G401 (cell line): ENCODE measurements around the gene MICAL3. TPM values are rescaled to one million over a fixed set of nuclear protein-coding genes. Genes with fewer than 3 reads are reported as not detected.
"Not testable (repeated sequence)": the region's sequence is repeated elsewhere in the genome, so short reads cannot be mapped to it uniquely, and the experiment has no call there.

ENCODE experiments used
- DNase-seq: peaks from one replicate; pipeline ENCODE4 v3.0.0-alpha.2; 2015; ENCODE audit warnings: low spot score
- in situ Hi-C: cut with HindIII; loops from 2 replicates; pipeline ENCODE4 v1.10.0; 2016; ENCODE audit warnings: low sequenced_read_pairs, mixed read lengths
- total RNA-seq: library from RNA; depleted of rRNA; stranded (reverse); fragments of >200 nt; shearing (Covaris generic); gene quantifications from 2 replicates; pipeline ENCODE4 v1.2.3, GENCODE V29; 2014

Gene MICAL3
- total RNA-seq, 1 experiment from 2014 or later: 5.3 TPM

DNA sequence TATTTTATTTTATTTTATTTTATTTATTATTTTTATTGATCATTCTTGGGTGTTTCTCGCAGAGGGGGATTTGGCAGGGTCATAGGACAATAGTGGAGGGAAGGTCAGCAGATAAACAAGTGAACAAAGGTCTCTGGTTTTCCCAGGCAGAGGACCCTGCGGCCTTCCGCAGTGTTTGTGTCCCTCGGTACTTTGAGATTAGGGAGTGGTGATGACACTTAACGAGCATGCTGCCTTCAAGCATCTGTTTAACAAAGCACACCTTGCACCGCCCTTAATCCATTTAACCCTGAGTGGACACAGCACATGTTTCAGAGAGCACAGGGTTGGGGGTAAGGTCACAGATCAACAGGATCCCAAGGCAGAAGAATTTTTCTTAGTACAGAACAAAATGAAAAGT lies 16.5 kb upstream of the MICAL3 start:
- in situ Hi-C loops: not testable (repeated sequence)

DNA sequence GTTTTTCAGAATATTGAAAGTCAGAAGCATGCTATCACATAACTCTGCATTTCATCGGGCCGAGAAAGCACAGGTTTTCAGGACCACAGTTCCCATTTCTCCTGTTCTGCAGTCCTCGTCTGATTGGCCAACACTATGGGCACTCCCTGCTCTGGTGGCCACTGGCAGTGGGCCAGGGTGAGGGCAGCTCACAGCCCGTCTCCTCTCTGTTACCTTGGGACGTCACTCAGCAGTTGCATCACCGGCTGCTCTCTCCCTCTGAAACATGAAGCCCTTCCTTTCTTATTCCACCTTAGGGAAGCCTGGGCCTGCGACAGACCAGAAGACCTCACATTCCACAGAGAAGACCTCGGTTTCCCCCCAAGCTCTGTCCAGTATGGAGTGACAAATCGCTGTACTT lies 11.4 kb upstream of the MICAL3 start:
- in situ Hi-C loops: no loop called here
- no peak for DNase-seq

More for the DNA sequence above, 16.5 kb upstream of the MICAL3 start:
- not testable (repeated sequence) for DNase-seq

DNA sequence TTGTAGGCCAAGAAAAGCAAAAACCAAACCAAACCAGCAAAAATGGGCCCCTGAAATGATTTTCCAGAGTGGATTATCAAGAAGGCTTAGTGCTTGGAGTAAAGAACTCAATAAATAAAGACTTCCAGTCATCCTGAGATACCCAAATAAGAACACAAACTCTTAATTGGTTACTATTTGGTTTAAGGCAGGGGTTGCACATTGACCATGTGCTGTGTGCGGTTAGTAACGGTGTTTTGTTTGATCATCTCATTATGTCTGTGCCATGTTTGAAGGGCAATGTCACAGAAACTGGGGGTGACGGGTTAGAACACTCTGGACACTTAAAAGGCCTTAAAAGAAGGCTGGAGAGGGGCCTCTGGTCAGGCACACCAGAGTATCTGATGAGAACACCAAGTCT lies 9.7 kb upstream of the MICAL3 start:
- in situ Hi-C loops: no loop called here
- no peak for DNase-seq

DNA sequence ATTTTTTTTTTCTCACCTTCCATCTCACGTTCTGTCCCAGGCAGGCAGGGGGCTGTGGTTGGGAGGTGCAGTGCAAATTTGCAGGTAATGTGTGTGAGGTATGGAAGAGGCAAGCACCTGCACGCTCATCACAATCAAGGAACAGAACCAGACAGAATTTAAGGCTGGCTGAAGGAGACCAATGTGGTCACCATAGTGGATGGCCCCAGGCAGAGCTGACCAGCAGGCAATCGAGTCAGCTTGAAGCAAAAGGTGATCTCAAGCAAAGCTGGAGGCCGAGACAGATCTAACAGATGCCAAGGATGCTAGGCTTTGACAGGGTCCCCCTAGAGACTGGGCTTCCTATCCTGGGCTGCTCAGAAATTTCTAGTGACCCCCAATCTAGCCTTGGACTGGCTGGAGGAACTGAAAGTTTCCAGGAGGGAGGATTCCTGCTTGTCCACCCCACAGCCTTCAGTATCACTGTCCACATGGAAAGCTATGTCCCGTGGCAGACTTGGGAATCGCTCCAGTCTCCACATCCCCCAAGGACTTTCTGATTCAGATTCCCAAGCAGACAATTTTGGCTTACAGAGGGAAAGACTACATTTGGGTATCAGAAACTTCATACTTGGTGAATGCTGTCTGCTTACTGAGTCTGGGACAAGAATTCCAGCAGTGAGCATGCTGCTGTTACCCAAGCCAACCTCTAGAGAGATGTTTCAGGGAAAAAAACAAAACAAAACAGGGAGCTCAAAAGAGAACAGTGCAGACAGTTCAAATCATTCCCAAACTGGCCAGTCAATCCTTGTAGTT lies 9.0 kb upstream of the MICAL3 start:
- in situ Hi-C loops: no loop called here
- DNase-seq: no peak

DNA sequence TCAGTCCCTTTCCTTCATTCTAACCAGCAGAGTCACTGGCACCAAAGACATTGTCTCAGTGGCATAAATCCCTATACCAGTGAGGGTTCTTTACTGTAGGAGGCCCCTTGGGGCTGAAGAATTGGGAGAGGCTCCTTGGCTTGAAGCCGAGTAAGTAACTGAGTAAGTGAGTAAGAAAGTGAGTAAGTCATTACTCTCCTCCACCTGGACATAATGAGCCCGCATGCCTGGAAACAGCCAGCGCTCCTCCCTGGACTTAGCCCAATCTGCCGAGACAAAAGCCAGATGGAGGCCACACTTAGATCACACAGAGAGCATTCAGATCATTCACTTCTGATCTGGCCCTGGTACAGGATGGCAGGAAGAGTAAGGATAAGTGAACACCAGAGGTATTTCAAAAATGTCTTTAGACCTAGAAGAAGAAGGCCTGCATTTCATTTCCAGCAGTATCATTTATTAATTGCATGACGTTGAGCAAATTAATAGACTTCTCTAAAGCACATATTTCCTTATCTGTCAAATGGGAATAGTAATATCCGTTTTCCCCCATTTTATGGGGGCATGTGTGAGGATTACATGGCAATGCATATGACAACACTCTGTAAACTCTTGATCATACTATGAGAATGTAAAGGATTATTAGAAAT lies 8.2 kb upstream of the MICAL3 start:
- peak; percentile 93 for DNase-seq
- in situ Hi-C loops: no loop called here

DNA sequence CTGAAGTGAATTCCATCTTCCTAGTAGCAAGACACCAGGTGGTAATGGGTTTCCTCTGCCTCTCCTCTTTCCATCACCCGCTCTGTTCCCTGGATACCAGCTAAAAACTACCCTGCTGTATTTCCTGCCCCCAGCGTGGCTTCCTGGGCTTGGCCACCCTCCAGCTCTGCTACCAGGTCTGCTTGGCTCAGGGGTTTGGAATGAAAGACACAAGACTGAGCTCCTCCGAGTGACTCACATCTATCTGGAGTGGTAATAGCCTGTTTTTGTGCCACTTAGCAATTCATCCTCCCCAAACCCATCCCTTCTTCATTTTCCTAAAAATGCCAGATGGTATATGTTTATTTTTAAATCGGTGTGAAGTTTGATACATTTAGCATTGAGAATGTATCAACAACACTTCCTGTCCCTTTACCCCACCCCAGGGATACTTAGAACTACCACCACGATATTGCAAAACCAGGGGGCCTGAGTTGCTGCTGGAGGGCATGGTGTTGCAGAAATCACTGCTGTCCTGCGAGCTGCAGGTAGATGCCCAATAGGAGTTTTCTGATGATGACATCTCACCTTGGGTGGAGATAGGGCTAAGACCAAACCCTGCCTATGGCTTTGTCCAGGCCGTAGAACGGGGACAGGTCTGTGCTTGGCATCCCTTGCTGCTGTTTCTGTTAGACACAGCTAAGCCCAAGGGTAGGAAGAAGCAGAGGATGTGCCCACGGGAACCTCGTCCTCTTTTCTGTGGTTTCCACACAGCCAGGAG lies 7.5 kb upstream of the MICAL3 start:
- in situ Hi-C loops: no loop called here
- peak; percentile 38 for DNase-seq

DNA sequence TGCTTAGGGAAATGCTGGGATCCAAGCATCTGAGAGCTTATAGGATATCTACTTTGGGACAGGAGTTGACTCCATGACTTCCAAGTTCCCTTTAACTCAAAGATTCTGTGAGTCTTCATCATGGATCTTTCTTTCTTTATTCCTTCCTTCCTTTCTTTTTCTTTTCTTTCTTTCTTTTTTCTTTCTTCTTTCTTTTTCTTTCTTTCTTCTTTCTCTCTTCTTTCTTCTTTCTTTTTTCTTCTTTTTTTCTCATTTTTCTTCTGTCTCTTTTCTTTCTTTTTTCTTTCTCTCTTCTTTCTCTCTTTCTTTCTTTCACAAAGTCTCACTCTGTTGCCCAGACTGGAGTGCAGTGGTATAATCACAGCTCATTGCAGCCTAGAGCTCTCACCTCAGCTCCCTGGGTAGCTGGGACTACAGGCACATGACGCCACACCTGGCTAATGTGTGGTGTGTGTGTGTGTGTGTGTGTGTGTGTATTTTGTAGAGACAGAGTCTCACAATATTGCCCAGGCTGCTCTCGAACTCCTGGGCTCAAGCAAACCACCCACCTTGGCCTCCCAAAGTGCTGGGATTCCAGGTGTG lies 5.4 kb upstream of the MICAL3 start:
- in situ Hi-C loops: no loop called here
- DNase-seq: no peak

DNA sequence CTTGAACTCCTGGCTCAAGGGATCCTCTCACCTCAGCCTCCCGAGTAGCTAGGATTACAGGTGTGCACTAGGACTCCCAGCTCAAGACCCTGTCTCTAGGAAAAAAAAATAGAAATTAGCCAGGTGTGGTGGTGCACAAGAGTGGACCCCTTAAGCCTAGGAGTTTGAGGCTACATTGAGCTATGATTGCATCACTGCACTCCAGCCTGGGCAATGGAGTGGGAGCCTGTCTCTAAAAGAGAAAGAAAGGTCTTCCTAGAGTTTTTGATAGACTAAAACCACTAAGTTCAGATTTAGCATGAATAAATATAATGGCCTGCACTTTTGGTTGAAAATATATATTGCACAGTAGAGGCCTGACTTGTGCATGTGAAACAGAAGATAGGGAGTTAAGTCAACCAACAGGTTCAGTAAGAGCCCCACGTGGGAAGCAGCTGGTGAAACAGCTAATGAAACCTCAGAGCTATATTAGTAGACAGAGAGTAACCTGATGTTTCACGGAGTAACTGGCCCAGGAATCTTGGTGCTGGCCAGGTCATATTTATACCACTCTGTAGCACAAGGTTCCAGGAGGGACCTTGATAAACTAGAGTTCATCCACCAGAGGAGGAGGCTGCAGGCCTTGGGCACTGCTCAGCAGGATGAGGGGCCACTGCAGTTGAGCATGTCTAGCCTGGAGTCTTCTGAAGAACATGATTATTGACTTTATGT lies 4.6 kb upstream of the MICAL3 start:
- in situ Hi-C loops: no loop called here
- no peak for DNase-seq

DNA sequence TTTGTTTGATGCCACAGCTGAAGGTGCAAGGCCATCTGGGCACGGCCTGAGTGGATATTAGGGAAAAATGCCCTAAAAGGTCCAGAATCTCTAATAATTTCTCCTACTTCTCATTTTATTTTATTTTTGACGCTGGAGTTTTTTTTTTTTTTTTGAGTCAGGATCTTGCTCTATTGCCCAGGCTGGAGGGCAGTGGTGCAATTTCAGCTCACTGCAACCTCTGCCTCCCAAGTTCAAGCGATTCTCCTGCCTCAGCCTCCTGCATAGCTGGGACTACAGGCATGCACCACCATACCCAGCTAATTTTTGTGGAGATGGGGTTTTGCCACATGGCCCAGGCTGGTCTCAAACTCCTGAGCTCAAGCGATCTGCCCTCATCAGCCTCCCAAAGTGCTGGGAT lies 1.5 kb upstream of the MICAL3 start:
- in situ Hi-C loops, DNase-seq: not testable (repeated sequence)

DNA sequence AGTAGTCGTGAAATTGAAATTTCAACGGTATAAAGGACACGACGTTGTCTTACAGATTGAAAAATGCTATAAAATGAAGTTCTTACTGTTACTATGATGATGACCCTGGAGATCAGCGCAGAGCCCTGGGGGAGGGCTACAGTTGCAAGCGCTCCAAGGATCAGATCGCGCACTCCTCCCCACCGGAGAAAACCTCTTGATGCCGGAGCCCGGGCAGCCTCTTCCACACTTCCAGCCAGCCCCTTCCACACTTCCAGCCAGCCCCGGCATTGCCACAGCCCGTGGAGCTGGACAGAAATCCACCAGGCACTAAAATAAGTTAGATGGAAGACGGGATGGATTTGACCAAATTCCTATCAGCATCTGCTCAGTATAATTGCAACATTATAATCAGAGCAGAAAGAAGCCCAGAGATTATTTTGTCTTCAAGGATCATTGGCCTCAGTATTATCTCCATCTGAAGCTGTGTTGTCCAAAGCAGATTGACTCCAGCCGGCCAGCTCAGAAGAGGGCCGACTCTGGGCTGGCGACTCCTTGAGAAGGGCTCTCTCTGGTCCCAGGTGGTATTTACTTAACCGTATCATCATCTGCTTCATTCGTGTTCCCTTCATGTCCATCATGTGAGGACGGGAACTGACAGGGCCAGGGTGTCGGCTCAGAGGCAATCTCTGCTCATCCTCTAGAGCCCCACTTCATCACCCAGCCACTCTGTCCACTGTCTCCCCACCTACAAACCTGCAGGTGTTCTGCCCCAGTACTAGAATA lies 777 bp upstream of the MICAL3 start:
- in situ Hi-C loops: loop anchor here (25.0 kb wide), 1 partner anchor 138 kb away; no protein-coding TSS in a partner anchor
- no peak for DNase-seq

DNA sequence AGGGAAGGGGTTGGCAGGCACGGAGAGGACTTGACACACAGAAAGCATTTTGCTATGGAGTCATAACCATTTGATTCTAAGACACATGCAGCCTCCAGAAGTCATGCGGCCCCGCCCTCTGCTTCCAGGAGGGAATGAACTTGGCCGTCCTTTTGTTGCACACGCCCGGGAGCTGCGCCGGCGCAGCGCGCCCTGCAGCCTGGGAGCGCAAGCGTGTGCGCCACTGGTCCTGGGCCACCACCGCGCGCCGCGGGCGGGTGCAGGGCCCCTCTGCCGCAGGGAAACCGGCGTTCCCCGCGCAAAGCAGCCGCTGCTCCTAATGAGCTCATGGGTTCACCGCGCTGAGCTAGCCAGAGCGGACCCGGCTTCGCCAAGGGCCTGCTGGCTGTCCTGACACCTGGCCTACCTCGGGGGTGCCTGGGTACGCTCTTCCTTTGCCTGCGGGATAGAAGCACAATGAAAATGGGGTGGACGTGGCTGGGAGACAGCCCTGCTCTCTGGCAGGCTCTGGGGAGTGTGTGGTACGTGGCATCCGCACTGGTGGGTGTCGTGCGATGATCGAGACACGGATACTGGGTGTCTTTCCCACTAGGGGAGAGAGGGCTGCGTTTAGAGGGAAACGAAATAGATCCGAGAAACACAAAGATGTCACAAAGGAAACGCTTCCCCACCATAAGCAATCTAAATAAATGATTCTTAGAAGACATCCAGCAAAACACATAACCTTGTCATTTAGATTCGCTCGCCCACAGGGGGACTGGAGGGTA lies 669 bp downstream of the MICAL3 start:
- in situ Hi-C loops: loop anchor here (25.0 kb wide), 1 partner anchor 136 kb away; no protein-coding TSS in a partner anchor
- peak; percentile 85 for DNase-seq

DNA sequence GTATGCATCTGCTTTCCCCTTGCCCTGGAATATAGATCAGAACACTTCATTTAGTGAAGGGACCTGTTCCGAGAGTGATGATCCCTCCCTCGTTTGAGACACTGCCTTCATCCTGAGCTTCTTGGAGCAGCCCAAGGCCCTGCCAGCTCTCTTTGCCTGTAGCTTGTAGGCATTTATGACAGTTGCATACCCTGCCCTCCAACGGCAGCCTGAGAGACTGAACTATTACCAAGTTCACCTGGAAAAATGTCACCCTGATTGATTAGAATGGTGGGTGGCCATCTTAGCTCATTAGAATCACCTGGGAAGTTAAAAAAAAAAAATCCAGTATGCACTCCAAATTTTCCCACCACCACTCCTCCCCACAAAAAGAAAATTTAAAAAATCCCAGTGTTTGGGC lies 1.5 kb downstream of the MICAL3 start:
- peak; percentile 32 for DNase-seq
- in situ Hi-C loops: loop anchor here (25.0 kb wide), 1 partner anchor 136 kb away; no protein-coding TSS in a partner anchor

DNA sequence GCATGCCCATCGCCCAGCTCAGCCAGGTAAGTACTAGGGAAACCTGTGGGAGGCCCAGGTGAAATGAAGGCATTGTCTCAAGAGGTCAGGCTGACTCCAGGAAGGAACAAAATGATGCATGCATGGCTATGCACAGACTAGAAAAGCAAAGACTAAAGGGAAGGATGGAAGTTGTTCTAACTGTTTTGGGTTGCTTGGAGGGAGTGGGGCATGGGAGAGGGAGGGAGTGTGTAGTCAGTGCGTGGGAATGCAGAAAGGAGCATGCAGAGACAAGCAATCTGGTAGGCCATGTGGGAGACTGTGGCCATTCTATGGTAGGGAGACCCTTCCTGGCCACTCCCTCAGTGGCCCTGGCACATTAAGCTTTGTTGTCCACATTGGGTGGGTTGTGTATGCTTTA lies 2.9 kb downstream of the MICAL3 start:
- in situ Hi-C loops: loop anchor here (25.0 kb wide), 1 partner anchor 134 kb away; no protein-coding TSS in a partner anchor
- no peak for DNase-seq

DNA sequence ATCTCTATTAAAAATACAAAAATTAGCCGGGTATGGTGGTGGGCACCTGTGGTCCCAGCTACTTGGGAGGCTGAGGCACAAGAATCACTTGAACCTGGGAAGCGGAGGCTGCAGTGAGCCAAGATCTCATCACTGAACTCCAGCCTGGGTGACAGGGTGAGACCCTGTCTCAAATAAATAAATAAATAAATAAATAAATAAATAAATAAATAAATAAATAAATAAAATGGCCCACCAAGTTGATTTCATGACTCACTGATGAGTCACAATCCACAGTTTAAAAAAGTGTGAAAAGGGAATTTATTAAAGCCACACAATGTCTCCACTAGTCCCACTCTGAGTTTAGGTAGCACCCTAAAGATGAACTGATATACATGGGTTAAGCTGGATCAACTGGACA lies 3.6 kb downstream of the MICAL3 start:
- in situ Hi-C loops: loop anchor here (25.0 kb wide), 1 partner anchor 133 kb away; no protein-coding TSS in a partner anchor
- not testable (repeated sequence) for DNase-seq

DNA sequence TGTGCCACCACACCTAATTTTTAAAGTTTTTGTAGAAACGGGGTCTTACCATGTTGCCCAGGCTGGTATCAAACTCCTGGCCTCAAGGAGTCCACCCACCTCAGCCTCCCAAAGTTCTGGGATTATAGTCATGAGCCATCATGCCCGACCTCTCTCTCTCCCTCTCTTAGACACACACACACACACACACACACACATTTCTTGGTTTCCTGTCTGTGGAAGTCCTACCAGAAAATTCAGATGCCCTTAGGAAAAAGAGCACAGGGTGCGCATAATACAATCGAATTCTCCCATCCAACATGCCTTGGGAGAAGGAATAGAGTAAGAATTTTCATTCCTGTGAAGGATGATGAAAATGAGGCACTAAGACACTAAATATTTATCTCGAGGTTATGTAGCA lies 10.4 kb downstream of the MICAL3 start:
- no peak for DNase-seq
- in situ Hi-C loops: loop anchor here (25.0 kb wide), 1 partner anchor 127 kb away; no protein-coding TSS in a partner anchor

DNA sequence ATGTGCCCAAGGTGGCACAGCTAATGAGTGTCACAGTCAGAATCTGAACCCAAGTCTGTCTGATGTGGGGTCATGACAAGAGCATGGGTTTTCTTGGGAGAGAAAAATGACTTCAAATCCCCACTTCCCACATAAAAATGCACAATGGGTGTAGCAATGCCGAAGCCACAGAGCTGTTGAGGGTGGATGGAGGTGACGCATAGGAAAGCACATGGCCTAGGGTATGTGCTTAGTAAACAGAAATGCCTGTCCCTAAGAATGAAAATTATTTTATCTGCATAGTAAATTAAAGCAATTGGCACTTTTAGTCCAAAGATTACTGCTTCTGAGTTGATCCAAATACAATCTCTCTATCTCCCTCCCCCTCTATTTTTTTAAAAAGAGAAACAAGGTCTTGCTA lies 10.9 kb downstream of the MICAL3 start:
- in situ Hi-C loops: loop anchor here (25.0 kb wide), 1 partner anchor 126 kb away; no protein-coding TSS in a partner anchor

DNA sequence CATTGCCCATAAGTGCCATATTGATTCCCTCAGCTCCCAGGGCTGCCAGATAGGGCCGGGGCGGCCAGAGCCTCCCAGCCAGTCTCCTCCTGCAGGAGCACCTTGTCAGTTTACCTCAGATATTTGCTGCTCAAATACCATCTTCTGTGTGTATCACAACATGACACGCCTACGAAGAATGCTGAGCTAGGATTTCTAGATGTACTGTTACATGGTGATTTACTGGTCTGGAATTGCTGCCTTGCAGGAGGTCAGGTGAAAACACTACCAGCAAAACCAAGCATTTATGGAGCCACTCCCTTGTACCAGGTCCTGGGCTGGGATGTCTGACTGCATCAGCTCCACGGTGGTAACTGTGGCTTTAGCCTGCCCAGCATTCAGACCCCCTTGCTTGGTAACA lies 11.8 kb downstream of the MICAL3 start:
- DNase-seq: no peak
- in situ Hi-C loops: loop anchor here (25.0 kb wide), 1 partner anchor 125 kb away; no protein-coding TSS in a partner anchor

More for the DNA sequence above, 10.9 kb downstream of the MICAL3 start:
- no peak for DNase-seq
